CD14-positive monocyte (primary cell): ENCODE data around the gene POU2AF1. TPM values are rescaled to one million over a fixed set of nuclear protein-coding genes. Genes with fewer than 3 reads are reported as not detected.

Experiments
- DNase-seq, 3 donors: peaks; one replicate each; pipeline ENCODE4 v3.0.0-alpha.2; 2011 to 2022
- H2AFZ ChIP-seq: 2 replicates; pipeline ENCODE4 v1.6.0; 2012; ENCODE audit warnings: mild to moderate bottlenecking, low read depth, low read length, inconsistent platforms; ENCODE audit not compliant: insufficient read depth, poor library complexity, severe bottlenecking
- H3K27ac ChIP-seq, 2 donors: 1 replicate in 1 of 2; 2 replicates in 1 of 2; pipeline ENCODE4 v1.5.1; 2012 to 2013; ENCODE audit warnings: low read length in 2 of 2, control low read depth in 1 of 2, inconsistent platforms in 1 of 2, low read depth in 1 of 2, mild to moderate bottlenecking in 1 of 2
- H3K27me3 ChIP-seq, 2 donors: one replicate each; pipeline versions ENCODE4 v1.6.0 to v1.6.1; 2011 to 2013; ENCODE audit warnings: low read length in 2 of 2; ENCODE audit not compliant: control insufficient read depth in 2 of 2, insufficient read depth in 2 of 2
- H3K36me3 ChIP-seq, 2 donors: replicated peaks in 1 of 2; 1 replicate in 1 of 2; 2 replicates in 1 of 2; pipeline versions ENCODE4 v1.5.1 to v1.6.1; 2012 to 2013; ENCODE audit warnings: low read length in 2 of 2, control low read depth in 1 of 2, inconsistent platforms in 1 of 2, mild to moderate bottlenecking in 1 of 2; ENCODE audit not compliant: insufficient read depth in 2 of 2, control insufficient read depth in 1 of 2
- H3K4me1 ChIP-seq, 2 donors: 1 replicate in 1 of 2; 2 replicates in 1 of 2; pipeline versions ENCODE4 v1.5.1 to v1.6.1; 2012 to 2013; ENCODE audit warnings: low read length in 2 of 2, control low read depth in 1 of 2, inconsistent platforms in 1 of 2, mild to moderate bottlenecking in 1 of 2, moderate library complexity in 1 of 2; ENCODE audit not compliant: insufficient read depth in 2 of 2, control insufficient read depth in 1 of 2
- H3K4me2 ChIP-seq: replicated peaks from 2 replicates; pipeline ENCODE3; 2012; ENCODE audit warnings: low read length, moderate library complexity, mild to moderate bottlenecking; ENCODE audit not compliant: poor library complexity, severe bottlenecking; ENCODE audit errors: extremely low read depth
- H3K4me3 ChIP-seq, 3 experiments: fragments of 200-600 bp in 1 of 3; sonication (generic) in 1 of 3; replicated peaks in 1 of 3; 1 replicate in 2 of 3; 2 replicates in 1 of 3; pipeline ENCODE4 v1.5.1; 2011 to 2013; ENCODE audit warnings: low read length in 3 of 3, mild to moderate bottlenecking in 3 of 3, control low read depth in 2 of 3, low read depth in 2 of 3, inconsistent platforms in 1 of 3, moderate library complexity in 1 of 3
- H3K79me2 ChIP-seq: 2 replicates; pipeline ENCODE4 v1.6.0; 2012; ENCODE audit warnings: mild to moderate bottlenecking, control low read depth, inconsistent platforms, low read length, moderate library complexity; ENCODE audit not compliant: insufficient read depth
- H3K9ac ChIP-seq: 2 replicates; pipeline ENCODE4 v1.6.0; 2017; ENCODE audit warnings: low read length, mild to moderate bottlenecking; ENCODE audit not compliant: insufficient read depth, poor library complexity, severe bottlenecking
- H3K9me3 ChIP-seq, 2 donors: replicated peaks in 1 of 2; 1 replicate in 1 of 2; 2 replicates in 1 of 2; pipeline versions ENCODE4 v1.5.1 to v1.6.1; 2012 to 2013; ENCODE audit warnings: low read length in 2 of 2, control low read depth in 1 of 2; ENCODE audit not compliant: control insufficient read depth in 1 of 2, insufficient read depth in 1 of 2
- H4K20me1 ChIP-seq: 2 replicates; pipeline ENCODE4 v1.6.0; 2012; ENCODE audit warnings: mild to moderate bottlenecking, low read length, control low read depth, moderate library complexity; ENCODE audit not compliant: insufficient read depth
- H3K27ac Mint-ChIP-seq, 7 donors: one replicate each; pipeline ENCODE4 v1.8.0; 2020; ENCODE audit warnings: mild to moderate bottlenecking in 7 of 7, mixed read lengths in 7 of 7, moderate library complexity in 6 of 7, inconsistent platforms in 2 of 7
- H3K27me3 Mint-ChIP-seq, 3 donors: one replicate each; pipeline ENCODE4 v1.8.0; 2021 to 2022; ENCODE audit warnings: low read depth in 3 of 3, mild to moderate bottlenecking in 3 of 3, mixed read lengths in 3 of 3, moderate library complexity in 3 of 3, inconsistent platforms in 1 of 3
- H3K36me3 Mint-ChIP-seq, 2 donors: one replicate each; pipeline ENCODE4 v1.8.0; 2020; ENCODE audit warnings: mixed read lengths in 2 of 2, inconsistent platforms in 1 of 2, mild to moderate bottlenecking in 1 of 2
- H3K4me1 Mint-ChIP-seq: one replicate; pipeline ENCODE4 v1.8.0; 2020; ENCODE audit warnings: mild to moderate bottlenecking, mixed read lengths
- H3K4me3 Mint-ChIP-seq, 2 donors: one replicate each; pipeline ENCODE4 v1.8.0; 2020; ENCODE audit warnings: mild to moderate bottlenecking in 2 of 2, mixed read lengths in 2 of 2, moderate library complexity in 1 of 2
- H3K9me3 Mint-ChIP-seq, 7 donors: one replicate each; pipeline ENCODE4 v1.8.0; 2020 to 2022; ENCODE audit warnings: mixed read lengths in 7 of 7, mild to moderate bottlenecking in 6 of 7, moderate library complexity in 6 of 7, inconsistent platforms in 2 of 7
- CTCF ChIP-seq: fragments of 200-600 bp; IDR thresholded peaks from one replicate; pipeline ENCODE4 v1.8.0; 2022; ENCODE audit warnings: antibody characterized with exemption, mild to moderate bottlenecking
- whole genome bisulfite sequencing: methylation state at CpG from one replicate; pipeline ENCODE4 v1.1.5; 2013; ENCODE audit warnings: missing lambda C conversion rate; ENCODE audit not compliant: insufficient coverage; 5-methylcytosine and 5-hydroxymethylcytosine counted together
- intact Hi-C, 2 donors: fragments of 100-400 bp; cut with micrococcal nuclease; formaldehyde crosslinking; loops; one replicate each; pipeline versions ENCODE4 v1.15.0 to v1.15.1; 2023
- polyA plus RNA-seq, 3 donors: library from polyadenylated mRNA; depleted of rRNA in 1 of 3; unstranded in 2 of 3; stranded (reverse) in 1 of 3; fragments of 300-500 nt in 2 of 3; fragments of >200 nt in 1 of 3; fragmentation: Illumina TruSeq in 2 of 3; gene quantifications; 1 replicate in 2 of 3; 2 replicates in 1 of 3; pipeline ENCODE4 v1.2.3, GENCODE V29; 2012 to 2021

POU2AF1 gene
- polyA plus RNA-seq, 3 donors, result 0.07 to 0.12 (median 0.09) TPM

GRCh38 chr11:111350811-111351210 lies 28.3 kb downstream of the POU2AF1 start:
- no peak overlapping the region for H3K4me3 ChIP-seq
- no peak for DNase-seq
- Mint-ChIP-seq H3K36me3 (no peaks in the 10 kb centered on the region), H3K27ac (no peak overlapping the region), H3K4me1 (no peaks in the 10 kb centered on the region), H3K4me3 (no peak overlapping the region), H3K27me3 (peaks cover 0 to 7% (median 2%) of the 10 kb centered on the region in 3 donors), H3K9me3 (peaks cover 0 to 2% (median 0%) of the 10 kb centered on the region in 7 donors)
- no peaks in the 10 kb centered on the region for H3K36me3 ChIP-seq
- no peak for TF ChIP-seq CTCF
- H3K9me3 ChIP-seq, result no peaks in the 10 kb centered on the region
- intact Hi-C loops, result no loop called here
- H3K9ac ChIP-seq, result no peak overlapping the region
- H3K79me2 ChIP-seq, result no peaks in the 10 kb centered on the region
- H3K27me3 ChIP-seq, result no peaks in the 10 kb centered on the region
- no CpG with 5 or more reads among the region's 1 CpG for WGBS
- H3K27ac ChIP-seq, result no peak overlapping the region
- H3K4me2 ChIP-seq, result no peak overlapping the region
- no peaks in the 10 kb centered on the region for H4K20me1 ChIP-seq
- H3K4me1 ChIP-seq, result no peaks in the 10 kb centered on the region
- H2AFZ ChIP-seq, result no peak overlapping the region

- H3K27me3 ChIP-seq, result no peaks in the 10 kb centered on the region
- no peak overlapping the region for H3K4me3 ChIP-seq
- no peaks in the 10 kb centered on the region for H3K9me3 ChIP-seq
- no peak overlapping the region for H3K9ac ChIP-seq
- TF ChIP-seq CTCF, result no peak
- intact Hi-C loops, result no loop called here
- Mint-ChIP-seq H3K9me3 (peaks cover 0 to 2% (median 0%) of the 10 kb centered on the region in 7 donors), H3K4me1 (no peaks in the 10 kb centered on the region), H3K4me3 (no peak overlapping the region), H3K36me3 (no peaks in the 10 kb centered on the region), H3K27ac (no peak overlapping the region), H3K27me3 (peaks cover 0 to 7% (median 2%) of the 10 kb centered on the region in 3 donors)
- no peak for DNase-seq
- H3K79me2 ChIP-seq, result no peaks in the 10 kb centered on the region
- no peak overlapping the region for H2AFZ ChIP-seq
- H3K27ac ChIP-seq, result no peak overlapping the region
- WGBS, result no CpG with 5 or more reads among the region's 2 CpGs
- H4K20me1 ChIP-seq, result no peaks in the 10 kb centered on the region
- H3K4me1 ChIP-seq, result no peaks in the 10 kb centered on the region
- no peaks in the 10 kb centered on the region for H3K36me3 ChIP-seq
- H3K4me2 ChIP-seq, result no peak overlapping the region
Observed at GRCh38 chr11:111349191-111349695, 29.8 kb downstream of the POU2AF1 start.
